Neural cell (in vitro differentiated cells): ENCODE data around the gene ZNF775.

Source experiments
- CTCF ChIP-seq: fragments of 450-650 bp; IDR thresholded peaks from 2 replicates; pipeline ENCODE4 v1.5.1; 2014; ENCODE audit warnings: antibody characterized with exemption, mild to moderate bottlenecking, moderate library complexity; ENCODE audit not compliant: poor library complexity, severe bottlenecking
- EP300 ChIP-seq: fragments of 450-650 bp; conservative IDR thresholded peaks from 2 replicates; pipeline ENCODE4 v1.6.1; 2014; ENCODE audit warnings: antibody characterized with exemption, mild to moderate bottlenecking, moderate library complexity; ENCODE audit not compliant: poor library complexity, severe bottlenecking
- EZH2 ChIP-seq: fragments of 200-600, 300-800 bp; shearing (Covaris generic), sonication (generic); IDR thresholded peaks from 2 replicates; pipeline ENCODE4 v1.6.1; 2014; ENCODE audit warnings: antibody characterized with exemption, low read length, borderline replicate concordance, mild to moderate bottlenecking; ENCODE audit not compliant: insufficient read depth, poor library complexity, severe bottlenecking
- MXI1 ChIP-seq: fragments of 450-650 bp; conservative IDR thresholded peaks from 2 replicates; pipeline ENCODE4 v1.6.1; 2014; ENCODE audit warnings: antibody characterized with exemption, mild to moderate bottlenecking; ENCODE audit not compliant: poor library complexity, severe bottlenecking
- POLR2AphosphoS5 ChIP-seq: IDR thresholded peaks from 2 replicates; pipeline ENCODE4 v1.6.1; 2012
- RAD21 ChIP-seq: fragments of 450-650 bp; conservative IDR thresholded peaks from 2 replicates; pipeline ENCODE4 v1.6.1; 2014; ENCODE audit warnings: antibody characterized with exemption, mild to moderate bottlenecking, moderate library complexity
- REST ChIP-seq: IDR thresholded peaks from 2 replicates; pipeline ENCODE4 v1.6.1; 2012; ENCODE audit warnings: borderline replicate concordance
- SMC3 ChIP-seq: fragments of 450-650 bp; conservative IDR thresholded peaks from 2 replicates; pipeline ENCODE4 v1.6.1; 2014; ENCODE audit warnings: antibody characterized with exemption, mild to moderate bottlenecking, moderate library complexity; ENCODE audit not compliant: poor library complexity
- TAF1 ChIP-seq: IDR thresholded peaks from 2 replicates; pipeline ENCODE4 v1.6.1; 2012; ENCODE audit warnings: low read depth

GRCh38 chr7:150435047-150435389, 55.9 kb downstream of the ZNF775 start:
- TF ChIP-seq POLR2AphosphoS5 (no peak), SMC3 (no peak), REST (no peak), CTCF (no peak), EP300 (no peak), TAF1 (no peak), EZH2 (no peak), RAD21 (no peak), MXI1 (no peak)
